GM23338 (cell line): ENCODE measurements around the gene NR4A1. TPM values are rescaled to one million over a fixed set of nuclear protein-coding genes. Genes with fewer than 3 reads are reported as not detected.
A peak's percentile ranks its signal among the peaks of the same experiment; 100 is the strongest.

Source experiments
- ATAC-seq: fragments of 200-7000 bp; cut with Tn5 transposase; 3 replicates; pipeline ENCODE4 v1.9.1; 2020
- DNase-seq: peaks from one replicate; pipeline ENCODE4 v3.0.0-alpha.2; 2015; ENCODE audit warnings: low spot score
- H2AFZ ChIP-seq: fragments of 200-600 bp; sonication (generic); 2 replicates; pipeline ENCODE4 v1.8.0; 2016; ENCODE audit warnings: antibody characterized with exemption, mild to moderate bottlenecking, moderate library complexity
- H3F3A ChIP-seq: fragments of 200-600 bp; sonication (generic); replicated peaks from 2 replicates; pipeline ENCODE4 v1.8.0; 2017; ENCODE audit warnings: antibody characterized with exemption, mixed run types, low read depth
- H3K27ac ChIP-seq: fragments of 200-600 bp; sonication (generic); 2 replicates; pipeline ENCODE4 v1.6.1; 2016; ENCODE audit warnings: low read depth
- H3K27me3 ChIP-seq: fragments of 200-600 bp; sonication (generic); 2 replicates; pipeline ENCODE4 v1.8.0; 2016; ENCODE audit warnings: mild to moderate bottlenecking, mixed run types, moderate library complexity; ENCODE audit not compliant: insufficient read depth
- H3K36me3 ChIP-seq: fragments of 200-600 bp; sonication (generic); 2 replicates; pipeline ENCODE4 v1.8.0; 2016; ENCODE audit warnings: mild to moderate bottlenecking; ENCODE audit not compliant: insufficient read depth
- H3K4me1 ChIP-seq: fragments of 200-600 bp; sonication (generic); 2 replicates; pipeline ENCODE4 v1.8.0; 2016; ENCODE audit warnings: mild to moderate bottlenecking, moderate library complexity; ENCODE audit not compliant: insufficient read depth
- H3K4me2 ChIP-seq: fragments of 200-600 bp; sonication (generic); 2 replicates; pipeline ENCODE4 v1.7.1; 2017; ENCODE audit warnings: mixed run types
- H3K4me3 ChIP-seq: fragments of 200-600 bp; sonication (generic); 2 replicates; pipeline ENCODE4 v1.6.1; 2016; ENCODE audit warnings: mixed run types
- H3K79me2 ChIP-seq: fragments of 200-600 bp; sonication (generic); replicated peaks from 2 replicates; pipeline ENCODE4 v1.8.0; 2017; ENCODE audit warnings: mild to moderate bottlenecking; ENCODE audit not compliant: insufficient read depth
- H3K9me2 ChIP-seq: fragments of 200-600 bp; sonication (generic); 2 replicates; pipeline ENCODE4 v1.8.0; 2017; ENCODE audit not compliant: insufficient read depth
- H4K20me1 ChIP-seq: fragments of 200-600 bp; sonication (generic); replicated peaks from 2 replicates; pipeline ENCODE4 v1.8.0; 2017; ENCODE audit warnings: mild to moderate bottlenecking; ENCODE audit not compliant: insufficient read depth
- H3K27ac Mint-ChIP-seq: 2 replicates; pipeline ENCODE4 v1.8.0; 2020; ENCODE audit warnings: inconsistent platforms, mild to moderate bottlenecking, moderate library complexity, mixed read lengths
- H3K27me3 Mint-ChIP-seq: 3 replicates; pipeline ENCODE4 v1.8.0; 2022; ENCODE audit warnings: low read depth, mild to moderate bottlenecking, moderate library complexity, mixed read lengths, inconsistent platforms; ENCODE audit not compliant: insufficient read depth, poor library complexity
- H3K36me3 Mint-ChIP-seq: 3 replicates; pipeline ENCODE4 v1.8.0; 2021; ENCODE audit warnings: low read depth, mild to moderate bottlenecking, inconsistent platforms, moderate library complexity, mixed read lengths
- H3K4me1 Mint-ChIP-seq: 3 replicates; pipeline ENCODE4 v1.8.0; 2020; ENCODE audit warnings: mild to moderate bottlenecking, inconsistent platforms, mixed read lengths
- H3K4me3 Mint-ChIP-seq: 3 replicates; pipeline ENCODE4 v1.8.0; 2021; ENCODE audit warnings: moderate library complexity, mild to moderate bottlenecking, inconsistent platforms, mixed read lengths
- H3K9me3 Mint-ChIP-seq: 3 replicates; pipeline ENCODE4 v1.8.0; 2020; ENCODE audit warnings: moderate library complexity, mild to moderate bottlenecking, inconsistent platforms, mixed read lengths
- CREB1 ChIP-seq: fragments of 250-450 bp; sonication (Bioruptor Pico); IDR thresholded peaks from 2 replicates; pipeline ENCODE4 v1.5.0; 2020; ENCODE audit warnings: low read depth, mild to moderate bottlenecking, moderate library complexity
- CTCF ChIP-seq, 2 experiments: fragments of 200-600 bp in 1 of 2; sonication (generic) in 1 of 2; conservative IDR thresholded peaks; 2 replicates each; pipeline versions ENCODE4 v1.5.1 to v1.6.1; 2016 to 2017; ENCODE audit warnings: antibody characterized with exemption in 2 of 2, low read depth in 2 of 2, mild to moderate bottlenecking in 2 of 2, moderate library complexity in 1 of 2
- POLR2AphosphoS5 ChIP-seq: IDR thresholded peaks from 2 replicates; pipeline ENCODE4 v1.6.1; 2016; ENCODE audit warnings: antibody characterized with exemption, low read depth
- REST ChIP-seq: IDR thresholded peaks from one replicate; pipeline ENCODE4 v1.6.1; 2018; ENCODE audit warnings: antibody characterized with exemption; ENCODE audit not compliant: unreplicated experiment
- polyA plus RNA-seq: library from polyadenylated mRNA; unstranded; fragments of >200 nt; fragmentation: Nextera tagmentation; extraction: Ambion mirVana; gene quantifications from 2 replicates; pipeline ENCODE4 v1.2.1, GENCODE V29; 2016
- total RNA-seq: library from RNA; depleted of rRNA; stranded (reverse); fragments of >200 nt; shearing (Covaris generic); gene quantifications from 2 replicates; pipeline ENCODE4 v1.2.3, GENCODE V29; 2014
- TF ChIP-seq, protein P1 (sequence below): fragments of 250-450 bp; sonication (Bioruptor Pico); IDR thresholded peaks from 2 replicates; pipeline ENCODE4 v1.5.0; 2020; ENCODE audit warnings: mild to moderate bottlenecking, moderate library complexity

Gene NR4A1
- total and polyA plus RNA-seq, 2 experiments from 2014 or later = 7.5 to 19.1 TPM

GRCh38 chr12:52069327-52070184, 18.3 kb downstream of the NR4A1 start, which contains the start of gene ATG101:
TSS of gene ATG101 (plus strand) at chr12:52069978. CDS start at chr12:52073651, 3,673 bp downstream.
- TF ChIP-seq POLR2AphosphoS5 (peak; percentile 91), CREB1 (CRISPR knock-in tag) (peak; percentile 83), REST (no peak), CTCF (conservative IDR thresholded peaks at IDR 0.05; ENCODE audit: low read depth in 2 of 2) (peak; percentile 70 to 80)
- TF ChIP-seq, protein P1, sequence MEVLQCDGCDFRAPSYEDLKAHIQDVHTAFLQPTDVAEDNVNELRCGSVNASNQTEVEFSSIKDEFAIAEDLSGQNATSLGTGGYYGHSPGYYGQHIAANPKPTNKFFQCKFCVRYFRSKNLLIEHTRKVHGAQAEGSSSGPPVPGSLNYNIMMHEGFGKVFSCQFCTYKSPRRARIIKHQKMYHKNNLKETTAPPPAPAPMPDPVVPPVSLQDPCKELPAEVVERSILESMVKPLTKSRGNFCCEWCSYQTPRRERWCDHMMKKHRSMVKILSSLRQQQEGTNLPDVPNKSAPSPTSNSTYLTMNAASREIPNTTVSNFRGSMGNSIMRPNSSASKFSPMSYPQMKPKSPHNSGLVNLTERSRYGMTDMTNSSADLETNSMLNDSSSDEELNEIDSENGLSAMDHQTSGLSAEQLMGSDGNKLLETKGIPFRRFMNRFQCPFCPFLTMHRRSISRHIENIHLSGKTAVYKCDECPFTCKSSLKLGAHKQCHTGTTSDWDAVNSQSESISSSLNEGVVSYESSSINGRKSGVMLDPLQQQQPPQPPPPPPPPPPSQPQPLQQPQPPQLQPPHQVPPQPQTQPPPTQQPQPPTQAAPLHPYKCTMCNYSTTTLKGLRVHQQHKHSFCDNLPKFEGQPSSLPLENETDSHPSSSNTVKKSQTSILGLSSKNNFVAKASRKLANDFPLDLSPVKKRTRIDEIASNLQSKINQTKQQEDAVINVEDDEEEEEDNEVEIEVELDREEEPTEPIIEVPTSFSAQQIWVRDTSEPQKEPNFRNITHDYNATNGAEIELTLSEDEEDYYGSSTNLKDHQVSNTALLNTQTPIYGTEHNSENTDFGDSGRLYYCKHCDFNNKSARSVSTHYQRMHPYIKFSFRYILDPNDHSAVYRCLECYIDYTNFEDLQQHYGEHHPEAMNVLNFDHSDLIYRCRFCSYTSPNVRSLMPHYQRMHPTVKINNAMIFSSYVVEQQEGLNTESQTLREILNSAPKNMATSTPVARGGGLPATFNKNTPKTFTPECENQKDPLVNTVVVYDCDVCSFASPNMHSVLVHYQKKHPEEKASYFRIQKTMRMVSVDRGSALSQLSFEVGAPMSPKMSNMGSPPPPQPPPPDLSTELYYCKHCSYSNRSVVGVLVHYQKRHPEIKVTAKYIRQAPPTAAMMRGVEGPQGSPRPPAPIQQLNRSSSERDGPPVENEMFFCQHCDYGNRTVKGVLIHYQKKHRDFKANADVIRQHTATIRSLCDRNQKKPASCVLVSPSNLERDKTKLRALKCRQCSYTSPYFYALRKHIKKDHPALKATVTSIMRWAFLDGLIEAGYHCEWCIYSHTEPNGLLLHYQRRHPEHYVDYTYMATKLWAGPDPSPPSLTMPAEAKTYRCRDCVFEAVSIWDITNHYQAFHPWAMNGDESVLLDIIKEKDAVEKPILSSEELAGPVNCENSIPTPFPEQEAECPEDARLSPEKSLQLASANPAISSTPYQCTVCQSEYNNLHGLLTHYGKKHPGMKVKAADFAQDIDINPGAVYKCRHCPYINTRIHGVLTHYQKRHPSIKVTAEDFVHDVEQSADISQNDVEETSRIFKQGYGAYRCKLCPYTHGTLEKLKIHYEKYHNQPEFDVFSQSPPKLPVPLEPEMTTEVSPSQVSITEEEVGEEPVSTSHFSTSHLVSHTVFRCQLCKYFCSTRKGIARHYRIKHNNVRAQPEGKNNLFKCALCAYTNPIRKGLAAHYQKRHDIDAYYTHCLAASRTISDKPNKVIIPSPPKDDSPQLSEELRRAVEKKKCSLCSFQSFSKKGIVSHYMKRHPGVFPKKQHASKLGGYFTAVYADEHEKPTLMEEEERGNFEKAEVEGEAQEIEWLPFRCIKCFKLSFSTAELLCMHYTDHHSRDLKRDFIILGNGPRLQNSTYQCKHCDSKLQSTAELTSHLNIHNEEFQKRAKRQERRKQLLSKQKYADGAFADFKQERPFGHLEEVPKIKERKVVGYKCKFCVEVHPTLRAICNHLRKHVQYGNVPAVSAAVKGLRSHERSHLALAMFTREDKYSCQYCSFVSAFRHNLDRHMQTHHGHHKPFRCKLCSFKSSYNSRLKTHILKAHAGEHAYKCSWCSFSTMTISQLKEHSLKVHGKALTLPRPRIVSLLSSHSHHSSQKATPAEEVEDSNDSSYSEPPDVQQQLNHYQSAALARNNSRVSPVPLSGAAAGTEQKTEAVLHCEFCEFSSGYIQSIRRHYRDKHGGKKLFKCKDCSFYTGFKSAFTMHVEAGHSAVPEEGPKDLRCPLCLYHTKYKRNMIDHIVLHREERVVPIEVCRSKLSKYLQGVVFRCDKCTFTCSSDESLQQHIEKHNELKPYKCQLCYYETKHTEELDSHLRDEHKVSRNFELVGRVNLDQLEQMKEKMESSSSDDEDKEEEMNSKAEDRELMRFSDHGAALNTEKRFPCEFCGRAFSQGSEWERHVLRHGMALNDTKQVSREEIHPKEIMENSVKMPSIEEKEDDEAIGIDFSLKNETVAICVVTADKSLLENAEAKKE = no peak
- no peaks in the 10 kb centered on the region for H3K27me3 ChIP-seq
- peak within 1 kb of the TSS; percentile 97 for H2AFZ ChIP-seq
- peaks cover 29% of the 10 kb centered on the region for H4K20me1 ChIP-seq
- H3K4me1 Mint-ChIP-seq = peaks cover 14% of the 10 kb centered on the region
- peaks cover 4% of the 10 kb centered on the region for H3K4me1 ChIP-seq
- peak within 1 kb of the TSS; percentile 89 for H3K4me3 Mint-ChIP-seq
- H3K27ac ChIP-seq = peak within 1 kb of the TSS; percentile 91
- H3K36me3 ChIP-seq = peaks cover 7% of the 10 kb centered on the region; the same call in 1 of the 2 replicates
- H3K4me2 ChIP-seq = peak within 1 kb of the TSS; percentile 99
- H3K4me3 ChIP-seq = peak within 1 kb of the TSS; percentile 99
- no peaks in the 10 kb centered on the region; the same call in 1 of the 2 replicates for H3F3A ChIP-seq
- H3K9me3 Mint-ChIP-seq = no peaks in the 10 kb centered on the region
- peaks cover 20% of the 10 kb centered on the region for H3K36me3 Mint-ChIP-seq
- no peaks in the 10 kb centered on the region for H3K9me2 ChIP-seq
- DNase-seq (peak; percentile 97), ATAC-seq (peak; percentile 98)
- peaks cover 44% of the 10 kb centered on the region for H3K79me2 ChIP-seq
- H3K27me3 Mint-ChIP-seq = peaks cover 14% of the 10 kb centered on the region
- H3K27ac Mint-ChIP-seq = peak within 1 kb of the TSS; percentile 100
